RWPE2 (cell line): ENCODE data around the gene SAMMSON.

Source experiments
- ATAC-seq: fragments of 200-7000 bp; cut with Tn5 transposase; 3 replicates; pipeline ENCODE4 v1.9.1; 2021; ENCODE audit warnings: low read depth
- DNase-seq: peaks from one replicate; pipeline ENCODE4 v3.0.0-alpha.2; 2020; ENCODE audit warnings: low spot score
- H3K27ac ChIP-seq: fragments of 450-650 bp; 2 replicates; pipeline ENCODE4 v1.5.1; 2017; ENCODE audit warnings: mild to moderate bottlenecking; ENCODE audit not compliant: poor library complexity, severe bottlenecking
- H3K27me3 ChIP-seq: fragments of 250-450 bp; sonication (Bioruptor Pico); 2 replicates; pipeline ENCODE4 v1.5.1; 2021; ENCODE audit warnings: mild to moderate bottlenecking, moderate library complexity; ENCODE audit not compliant: insufficient read depth, poor library complexity, severe bottlenecking
- H3K36me3 ChIP-seq: fragments of 250-450 bp; sonication (Bioruptor Pico); 2 replicates; pipeline ENCODE4 v1.5.1; 2020; ENCODE audit warnings: low read depth, mild to moderate bottlenecking, moderate library complexity
- H3K4me1 ChIP-seq: fragments of 250-450 bp; sonication (Bioruptor Pico); 2 replicates; pipeline ENCODE4 v1.5.1; 2021; ENCODE audit warnings: mild to moderate bottlenecking, moderate library complexity; ENCODE audit not compliant: insufficient read depth, poor library complexity, severe bottlenecking
- H3K4me3 ChIP-seq: fragments of 250-450 bp; sonication (Bioruptor Pico); 2 replicates; pipeline ENCODE4 v1.5.1; 2021; ENCODE audit warnings: mild to moderate bottlenecking, moderate library complexity; ENCODE audit not compliant: severe bottlenecking
- H3K9me3 ChIP-seq: fragments of 250-450 bp; sonication (Bioruptor Pico); 2 replicates; pipeline ENCODE4 v1.5.1; 2021; ENCODE audit warnings: mild to moderate bottlenecking, moderate library complexity; ENCODE audit not compliant: severe bottlenecking
- TF ChIP-seq, protein P1 (sequence below): fragments of 450-650 bp; IDR thresholded peaks from one replicate; pipeline ENCODE4 v1.5.1; 2017; ENCODE audit warnings: mild to moderate bottlenecking, moderate library complexity; ENCODE audit not compliant: poor library complexity, severe bottlenecking

Gene SAMMSON

DNA sequence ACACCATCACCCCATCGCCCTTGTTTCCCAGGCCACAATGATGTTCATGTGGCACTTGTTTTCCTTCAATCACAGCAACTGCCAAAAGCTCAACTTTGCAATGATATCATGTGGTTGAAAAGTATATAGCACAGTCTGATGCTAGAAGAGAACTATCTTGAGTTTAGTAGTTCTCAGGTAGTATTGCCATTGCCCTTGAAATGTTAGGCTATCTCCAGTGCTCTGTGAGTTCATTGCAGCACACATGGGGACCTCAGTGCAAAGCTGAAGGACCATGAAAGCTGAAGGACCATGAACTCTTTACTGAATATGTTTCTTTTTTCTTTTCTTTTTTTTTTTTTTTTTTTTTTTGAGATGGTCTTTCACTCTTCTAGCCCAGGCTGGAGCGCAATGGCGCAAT is 35.9 kb upstream of the SAMMSON start:
- Histone ChIP-seq H3K36me3 (no peaks in the 10 kb centered on the region), H3K4me1 (no peaks in the 10 kb centered on the region), H3K27ac (no peak overlapping the region), H3K27me3 (no peaks in the 10 kb centered on the region), H3K9me3 (no peaks in the 10 kb centered on the region), H3K4me3 (no peak overlapping the region)
- ATAC-seq (no peak), DNase-seq (no peak)
- TF ChIP-seq, protein P1, sequence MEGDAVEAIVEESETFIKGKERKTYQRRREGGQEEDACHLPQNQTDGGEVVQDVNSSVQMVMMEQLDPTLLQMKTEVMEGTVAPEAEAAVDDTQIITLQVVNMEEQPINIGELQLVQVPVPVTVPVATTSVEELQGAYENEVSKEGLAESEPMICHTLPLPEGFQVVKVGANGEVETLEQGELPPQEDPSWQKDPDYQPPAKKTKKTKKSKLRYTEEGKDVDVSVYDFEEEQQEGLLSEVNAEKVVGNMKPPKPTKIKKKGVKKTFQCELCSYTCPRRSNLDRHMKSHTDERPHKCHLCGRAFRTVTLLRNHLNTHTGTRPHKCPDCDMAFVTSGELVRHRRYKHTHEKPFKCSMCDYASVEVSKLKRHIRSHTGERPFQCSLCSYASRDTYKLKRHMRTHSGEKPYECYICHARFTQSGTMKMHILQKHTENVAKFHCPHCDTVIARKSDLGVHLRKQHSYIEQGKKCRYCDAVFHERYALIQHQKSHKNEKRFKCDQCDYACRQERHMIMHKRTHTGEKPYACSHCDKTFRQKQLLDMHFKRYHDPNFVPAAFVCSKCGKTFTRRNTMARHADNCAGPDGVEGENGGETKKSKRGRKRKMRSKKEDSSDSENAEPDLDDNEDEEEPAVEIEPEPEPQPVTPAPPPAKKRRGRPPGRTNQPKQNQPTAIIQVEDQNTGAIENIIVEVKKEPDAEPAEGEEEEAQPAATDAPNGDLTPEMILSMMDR = no peak

DNA sequence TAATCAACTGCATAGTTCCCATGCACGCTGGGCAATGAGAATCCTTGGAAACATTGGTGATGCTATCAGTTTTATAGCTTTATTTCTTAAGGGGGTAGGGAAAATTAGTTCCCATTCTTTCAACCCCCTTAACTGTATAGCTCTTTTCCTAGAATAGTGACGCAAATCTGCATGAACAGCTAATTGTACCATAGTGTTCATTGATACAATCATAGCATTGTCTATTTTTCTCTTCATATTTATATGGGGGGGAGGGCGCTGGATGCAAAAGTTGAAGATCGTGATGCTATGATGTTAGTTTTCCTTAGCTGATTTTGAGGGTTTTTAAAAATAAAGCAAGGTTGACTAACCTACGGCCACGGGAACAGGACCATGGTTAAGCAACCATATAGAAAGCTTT is 32.4 kb upstream of the SAMMSON start:
- TF ChIP-seq, protein P1 = no peak
- no peak for ATAC-seq
- no peaks in the 10 kb centered on the region for H3K4me1 ChIP-seq
- H3K27ac ChIP-seq = no peak overlapping the region
- no peak for DNase-seq
- no peaks in the 10 kb centered on the region for H3K27me3 ChIP-seq
- no peak overlapping the region for H3K4me3 ChIP-seq
- H3K9me3 ChIP-seq = no peaks in the 10 kb centered on the region
- no peaks in the 10 kb centered on the region for H3K36me3 ChIP-seq

DNA sequence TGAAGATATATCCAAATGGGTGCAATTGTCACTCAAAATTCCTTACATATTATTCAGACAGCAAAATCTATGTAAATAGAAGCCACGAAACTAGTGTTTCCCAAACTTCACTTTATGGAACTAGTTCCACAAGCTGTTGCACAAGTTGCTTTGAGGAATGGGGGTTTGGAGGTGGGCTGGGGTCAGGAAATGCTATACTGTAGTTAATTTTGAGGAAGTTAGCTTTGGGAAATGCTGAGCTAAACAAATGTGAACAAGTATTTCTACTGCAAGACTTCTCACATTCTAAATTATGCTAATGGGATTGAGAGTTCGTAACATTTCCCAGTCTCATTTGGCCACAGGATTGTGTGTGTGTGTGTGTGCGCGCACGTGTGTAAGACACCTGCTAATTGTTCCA is 28.7 kb upstream of the SAMMSON start:
- ATAC-seq (no peak), DNase-seq (no peak)
- Histone ChIP-seq H3K27me3 (peaks cover 3% of the 10 kb centered on the region), H3K4me3 (no peak overlapping the region), H3K27ac (no peak overlapping the region), H3K4me1 (no peaks in the 10 kb centered on the region), H3K36me3 (no peaks in the 10 kb centered on the region), H3K9me3 (no peaks in the 10 kb centered on the region)
- TF ChIP-seq, protein P1 = no peak

DNA sequence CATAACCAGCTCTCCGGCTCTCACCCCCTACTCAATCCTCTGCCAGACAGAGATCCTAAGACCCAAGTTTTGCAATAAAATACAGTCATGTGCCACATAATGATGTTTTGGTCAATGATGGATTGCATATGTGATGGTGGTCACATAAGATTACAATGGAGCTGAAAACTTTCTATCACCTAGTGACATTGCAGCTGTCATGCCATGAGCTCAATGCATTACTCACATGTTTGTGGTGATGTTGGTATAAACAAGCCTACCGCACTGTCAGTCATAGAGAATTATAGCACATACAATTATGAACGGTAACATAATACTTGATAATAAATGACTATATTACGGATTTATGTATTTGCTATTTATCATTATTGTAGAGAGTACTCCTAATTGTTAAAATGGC is 26.9 kb upstream of the SAMMSON start:
- peaks cover 3% of the 10 kb centered on the region for H3K27me3 ChIP-seq
- no peaks in the 10 kb centered on the region for H3K4me1 ChIP-seq
- H3K36me3 ChIP-seq = no peaks in the 10 kb centered on the region
- no peaks in the 10 kb centered on the region for H3K9me3 ChIP-seq
- DNase-seq (no peak), ATAC-seq (no peak)
- H3K4me3 ChIP-seq = no peak overlapping the region
- H3K27ac ChIP-seq = no peak overlapping the region
- TF ChIP-seq, protein P1 = no peak

DNA sequence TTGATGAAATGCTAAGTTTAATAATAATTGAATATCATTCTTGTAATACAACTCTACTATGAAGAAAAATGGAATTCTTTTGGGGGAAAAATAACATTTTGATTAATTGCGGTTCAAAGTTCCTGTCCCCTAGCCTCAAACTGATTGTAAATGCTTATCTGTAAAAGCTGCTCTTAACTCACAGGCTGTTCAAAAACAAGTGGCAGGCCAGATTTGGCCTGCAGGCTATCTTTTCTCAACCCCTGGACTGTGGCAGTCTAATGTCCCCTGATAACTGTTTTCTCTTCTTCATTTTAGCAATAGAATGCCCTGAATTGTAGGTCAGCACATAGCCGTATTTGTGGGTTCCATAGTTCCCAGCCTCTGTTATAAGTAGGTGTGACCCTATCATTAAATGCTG is 23.5 kb upstream of the SAMMSON start:
- no peak for DNase-seq
- H3K36me3 ChIP-seq = no peaks in the 10 kb centered on the region
- peaks cover 3% of the 10 kb centered on the region for H3K27me3 ChIP-seq
- no peaks in the 10 kb centered on the region for H3K4me1 ChIP-seq
- TF ChIP-seq, protein P1 = no peak
- no peak overlapping the region for H3K27ac ChIP-seq
- no peak overlapping the region for H3K4me3 ChIP-seq
- no peak for ATAC-seq
- H3K9me3 ChIP-seq = no peaks in the 10 kb centered on the region
